HG02642 (cell line): ENCODE data around the gene SCYGR4.
"Not testable (repeated sequence)": the region's sequence is repeated elsewhere in the genome, so short reads cannot be mapped to it uniquely, and the experiment has no call there.

Experiments used
- ATAC-seq: cut with Tn5 transposase; IDR thresholded peaks from one replicate; pipeline ENCODE4 v1.9.1; 2021; ENCODE audit warnings: mild to moderate bottlenecking; ENCODE audit not compliant: unreplicated experiment, poor library complexity

SCYGR4 gene

GRCh38 chr2:227617316-227618230 lies at the start of gene SCYGR4:
Gene SCYGR4 (plus strand): TSS chr2:227617498. CDS start chr2:227617498, 0 bp downstream.
- ATAC-seq = no peak

- no peak for ATAC-seq
Measured at GRCh38 chr2:227568852-227569169, 48.5 kb upstream of the SCYGR4 start.

- no peak for ATAC-seq
Measured at GRCh38 chr2:227570615-227571014, 46.7 kb upstream of the SCYGR4 start.

DNA sequence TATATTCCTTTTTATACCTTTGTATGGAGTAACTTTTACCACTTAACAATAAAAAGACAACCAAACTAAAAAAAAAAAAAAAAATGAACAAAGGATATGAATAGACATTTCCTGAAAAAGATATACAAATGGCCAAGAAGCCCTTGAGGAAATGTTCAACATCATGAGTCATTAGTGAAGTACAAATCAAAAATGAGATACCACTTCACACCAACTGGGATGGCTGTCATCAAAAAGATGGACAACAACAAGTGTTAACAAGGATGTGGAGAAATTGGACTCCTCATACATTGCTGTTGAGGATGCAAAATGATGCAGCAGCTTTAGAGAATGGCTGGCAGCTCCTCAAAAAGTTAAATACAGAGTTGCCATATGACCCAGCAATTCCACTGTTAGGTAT lies 41.2 kb upstream of the SCYGR4 start:
- ATAC-seq = no peak

- no peak for ATAC-seq
Measured at GRCh38 chr2:227576812-227577211, 40.5 kb upstream of the SCYGR4 start.

GRCh38 chr2:227577555-227577954 lies 39.7 kb upstream of the SCYGR4 start:
- no peak for ATAC-seq

GRCh38 chr2:227578642-227579041 lies 38.7 kb upstream of the SCYGR4 start:
- no peak for ATAC-seq

DNA sequence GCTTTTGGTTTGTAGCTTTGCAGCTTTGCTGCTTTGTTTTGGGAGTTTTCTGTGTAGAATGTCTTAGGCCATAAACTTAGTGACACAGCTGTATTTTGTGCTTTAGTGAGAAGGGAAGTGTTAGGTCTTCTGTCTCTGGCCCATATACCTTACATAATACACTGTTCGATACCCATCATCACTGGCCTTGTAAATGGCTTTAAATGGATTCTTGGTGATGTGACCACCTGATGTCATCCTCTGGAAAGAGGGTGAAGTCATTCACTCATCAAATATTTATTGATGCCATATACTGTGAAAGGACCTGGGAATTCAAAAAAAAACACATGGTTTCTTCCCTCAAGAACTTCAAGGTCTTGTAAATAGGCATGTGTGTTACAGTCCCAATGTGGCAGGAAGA lies 37.5 kb upstream of the SCYGR4 start:
- ATAC-seq = no peak

- no peak for ATAC-seq
Measured at GRCh38 chr2:227582369-227582768, 34.9 kb upstream of the SCYGR4 start.

DNA sequence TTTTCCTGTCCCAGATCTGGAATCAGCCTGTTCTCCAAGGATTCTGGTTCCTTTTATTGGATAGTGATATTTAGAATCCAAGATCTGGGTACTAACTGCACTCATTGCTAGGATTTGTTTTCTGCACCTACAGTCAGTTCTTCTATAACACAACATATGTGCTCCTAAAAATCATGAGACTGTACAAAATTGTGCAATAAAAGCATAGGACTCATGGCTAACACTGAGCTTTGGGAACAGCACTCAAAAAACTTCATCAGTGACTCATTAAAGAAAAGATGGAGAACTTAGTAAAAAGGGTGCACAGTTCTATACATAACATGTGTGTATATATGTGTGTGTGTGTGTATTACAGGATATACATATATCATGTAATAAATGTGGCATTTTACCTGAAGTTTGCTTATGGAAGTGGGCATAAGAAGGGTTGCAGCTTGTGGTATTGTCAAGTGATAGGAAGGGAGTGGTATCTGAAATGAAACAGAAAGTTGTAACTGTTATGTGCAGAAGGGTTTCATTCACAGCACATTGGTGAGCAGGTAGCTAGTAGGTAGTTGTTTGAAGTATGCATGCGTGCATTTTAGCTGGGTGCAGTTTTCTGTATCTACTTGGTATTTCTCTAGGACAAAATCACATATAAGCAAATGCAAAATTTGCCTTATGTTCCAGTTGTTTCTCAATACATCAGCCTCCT lies 24.5 kb upstream of the SCYGR4 start:
- peak; percentile 54 for ATAC-seq

GRCh38 chr2:227595797-227596196 lies 21.5 kb upstream of the SCYGR4 start:
- no peak for ATAC-seq

DNA sequence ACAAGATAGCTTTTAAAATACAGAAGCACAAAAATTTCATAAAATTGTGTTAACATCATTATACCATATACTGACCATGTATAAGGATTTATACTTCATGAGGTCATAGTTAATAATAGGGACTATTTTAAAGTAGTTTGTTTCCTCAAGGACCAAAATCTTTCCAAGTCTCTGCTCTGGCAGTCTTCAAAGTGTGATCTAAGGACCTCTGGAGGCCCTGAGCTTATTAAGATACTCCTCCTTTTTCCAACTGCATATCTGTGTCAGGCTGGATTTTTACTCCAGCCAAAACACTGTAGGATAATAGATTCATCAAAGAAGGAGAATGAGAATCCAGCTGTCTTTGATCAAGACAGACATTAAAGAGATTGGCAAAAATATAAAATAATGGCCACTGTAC lies 20.3 kb upstream of the SCYGR4 start:
- ATAC-seq = no peak

GRCh38 chr2:227597998-227598397 lies 19.3 kb upstream of the SCYGR4 start:
- ATAC-seq = no peak

- not testable (repeated sequence) for ATAC-seq
Measured at GRCh38 chr2:227598835-227599503, 18.3 kb upstream of the SCYGR4 start, which contains the start of gene SCYGR2. Gene SCYGR2 (plus strand): TSS chr2:227598893. CDS start chr2:227598893, 0 bp downstream.

- no peak for ATAC-seq
Measured at GRCh38 chr2:227602358-227602757, 14.9 kb upstream of the SCYGR4 start.

DNA sequence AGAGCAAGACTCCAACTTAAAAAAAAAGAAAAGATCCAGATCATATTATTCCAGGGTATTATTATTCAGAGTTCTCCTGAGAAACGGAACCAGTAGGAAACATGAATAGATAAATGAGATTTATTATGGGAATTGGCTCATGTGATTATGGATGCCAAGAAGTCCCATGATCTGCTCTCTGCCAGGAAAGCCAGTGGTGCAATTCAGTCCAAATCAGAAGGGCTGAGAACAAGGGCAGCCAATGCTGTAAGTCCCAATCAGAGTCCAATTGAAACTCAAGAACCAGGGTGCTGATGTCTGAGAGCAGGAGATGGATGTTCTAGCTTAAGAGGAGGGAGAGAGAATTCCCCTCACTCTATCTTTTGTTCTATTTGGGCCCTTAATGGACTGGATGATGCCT lies 10.8 kb upstream of the SCYGR4 start:
- ATAC-seq = no peak

GRCh38 chr2:227607941-227608340 lies 9.4 kb upstream of the SCYGR4 start:
- no peak for ATAC-seq

DNA sequence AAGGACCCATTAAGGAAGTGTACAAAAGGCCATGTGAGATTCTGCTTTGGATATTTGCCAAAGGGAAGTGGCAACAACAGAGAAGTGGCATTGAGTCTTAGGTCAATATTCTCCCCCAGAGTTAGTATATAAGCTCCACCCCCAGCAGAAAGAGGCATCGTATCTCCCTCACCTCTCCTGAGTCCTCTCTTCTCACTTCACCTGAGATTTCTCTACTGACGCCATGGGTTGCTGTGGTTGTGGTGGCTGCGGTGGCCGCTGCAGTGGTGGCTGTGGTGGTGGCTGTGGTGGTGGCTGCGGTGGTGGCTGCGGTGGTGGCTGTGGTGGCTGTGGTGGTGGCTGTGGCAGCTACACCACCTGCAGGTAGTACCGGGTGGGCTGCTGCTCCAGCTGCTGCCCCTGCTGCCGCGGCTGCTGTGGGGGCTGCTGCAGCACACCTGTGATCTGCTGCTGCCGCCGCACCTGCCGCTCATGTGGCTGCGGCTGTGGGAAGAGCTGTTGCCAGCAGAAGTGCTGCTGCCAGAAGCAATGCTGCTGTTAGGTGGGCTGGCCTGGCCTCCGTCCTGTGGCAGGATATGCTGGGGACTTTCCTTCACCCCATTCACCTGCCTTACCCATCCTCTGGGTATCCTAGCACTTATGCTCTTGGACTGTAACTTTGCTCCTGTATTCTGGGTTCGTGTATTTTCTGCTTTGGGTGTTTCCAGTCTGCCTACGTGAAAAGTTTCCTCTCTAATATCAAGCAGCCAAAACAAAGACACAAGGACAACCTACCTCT lies 8.5 kb upstream of the SCYGR4 start:
- ATAC-seq = no peak

GRCh38 chr2:227610123-227610522 lies 7.2 kb upstream of the SCYGR4 start:
- ATAC-seq = no peak

- ATAC-seq = no peak
Measured at GRCh38 chr2:227612546-227613271, 4.6 kb upstream of the SCYGR4 start.
